HPDE6-E6E7 (cell line): Measurements from ENCODE around the gene CACNA1I.
"Not testable (repeated sequence)": the region's sequence is repeated elsewhere in the genome, so short reads cannot be mapped to it uniquely, and the experiment has no call there.

ENCODE experiments used
- DNase-seq: peaks from one replicate; pipeline ENCODE4 v3.0.0; 2011; ENCODE audit warnings: missing footprints; ENCODE audit errors: extremely low spot score

CACNA1I gene

GRCh38 chr22:39718921-39719475 is 148.4 kb downstream of the CACNA1I start:
- no peak for DNase-seq

GRCh38 chr22:39719559-39720450 is 149.3 kb downstream of the CACNA1I start:
- no peak for DNase-seq

GRCh38 chr22:39721206-39722031 is 150.9 kb downstream of the CACNA1I start:
- DNase-seq, result no peak

GRCh38 chr22:39722032-39722325 is 151.4 kb downstream of the CACNA1I start:
- DNase-seq, result no peak

GRCh38 chr22:39722501-39722900 is 151.9 kb downstream of the CACNA1I start:
- DNase-seq, result no peak

GRCh38 chr22:39723463-39723862 is 152.9 kb downstream of the CACNA1I start:
- no peak for DNase-seq

GRCh38 chr22:39723899-39724351 is 153.4 kb downstream of the CACNA1I start:
- DNase-seq, result no peak

- no peak for DNase-seq
Measured at GRCh38 chr22:39724390-39724789, 153.8 kb downstream of the CACNA1I start.

- DNase-seq, result no peak
Measured at GRCh38 chr22:39724857-39725256, 154.3 kb downstream of the CACNA1I start.

GRCh38 chr22:39725351-39726035 is 154.9 kb downstream of the CACNA1I start:
- no peak for DNase-seq

GRCh38 chr22:39727541-39727940 is 157.0 kb downstream of the CACNA1I start:
- DNase-seq, result peak; percentile 28

- DNase-seq, result no peak
Measured at GRCh38 chr22:39728236-39728860, 157.8 kb downstream of the CACNA1I start.

- no peak for DNase-seq
Measured at GRCh38 chr22:39729141-39729934, 158.8 kb downstream of the CACNA1I start.

GRCh38 chr22:39731481-39731880 is 160.9 kb downstream of the CACNA1I start:
- DNase-seq, result no peak

- DNase-seq, result no peak
Measured at GRCh38 chr22:39731881-39732555, 161.5 kb downstream of the CACNA1I start.

GRCh38 chr22:39732625-39733024 is 162.1 kb downstream of the CACNA1I start:
- no peak for DNase-seq

- no peak for DNase-seq
Measured at GRCh38 chr22:39733191-39733590, 162.6 kb downstream of the CACNA1I start.

- not testable (repeated sequence) for DNase-seq
Measured at GRCh38 chr22:39734046-39734445, 163.5 kb downstream of the CACNA1I start.

GRCh38 chr22:39734866-39735265 is 164.3 kb downstream of the CACNA1I start:
- no peak for DNase-seq

GRCh38 chr22:39735776-39736175 is 165.2 kb downstream of the CACNA1I start:
- DNase-seq, result no peak
